Activated naive CD8-positive, alpha-beta T cell (primary cell): ENCODE measurements around the gene RET.

ENCODE experiments used
- H3K27ac Mint-ChIP-seq: one replicate; pipeline ENCODE4 v1.8.0; 2021; ENCODE audit warnings: mixed read lengths
- H3K27me3 Mint-ChIP-seq: one replicate; pipeline ENCODE4 v1.8.0; 2021; ENCODE audit warnings: mixed read lengths
- H3K36me3 Mint-ChIP-seq: one replicate; pipeline ENCODE4 v1.8.0; 2021; ENCODE audit warnings: mixed read lengths
- H3K4me1 Mint-ChIP-seq: one replicate; pipeline ENCODE4 v1.8.0; 2021; ENCODE audit warnings: low read depth, mixed read lengths
- H3K4me3 Mint-ChIP-seq: one replicate; pipeline ENCODE4 v1.8.0; 2021; ENCODE audit warnings: mild to moderate bottlenecking, mixed read lengths
- H3K9me3 Mint-ChIP-seq: one replicate; pipeline ENCODE4 v1.8.0; 2021; ENCODE audit warnings: low read depth, mixed read lengths

Gene RET

GRCh38 chr10:43128958-43129706 is 52.3 kb downstream of the RET start:
- Mint-ChIP-seq H3K27ac (no peak overlapping the region), H3K36me3 (no peaks in the 10 kb centered on the region), H3K4me3 (no peak overlapping the region), H3K4me1 (peaks cover 4% of the 10 kb centered on the region), H3K9me3 (no peaks in the 10 kb centered on the region), H3K27me3 (no peaks in the 10 kb centered on the region)

- no peak overlapping the region for H3K4me3 Mint-ChIP-seq
- H3K4me1 Mint-ChIP-seq: peaks cover 4% of the 10 kb centered on the region
- no peaks in the 10 kb centered on the region for H3K27me3 Mint-ChIP-seq
- H3K27ac Mint-ChIP-seq: no peak overlapping the region
- H3K9me3 Mint-ChIP-seq: no peaks in the 10 kb centered on the region
- no peaks in the 10 kb centered on the region for H3K36me3 Mint-ChIP-seq
These were observed 53.9 kb downstream of the RET start for GRCh38 chr10:43130770-43131171.

GRCh38 chr10:43131256-43131655 is 54.4 kb downstream of the RET start:
- no peak overlapping the region for H3K4me3 Mint-ChIP-seq
- H3K4me1 Mint-ChIP-seq: peaks cover 9% of the 10 kb centered on the region
- no peaks in the 10 kb centered on the region for H3K27me3 Mint-ChIP-seq
- no peaks in the 10 kb centered on the region for H3K9me3 Mint-ChIP-seq
- H3K27ac Mint-ChIP-seq: no peak overlapping the region
- no peaks in the 10 kb centered on the region for H3K36me3 Mint-ChIP-seq

GRCh38 chr10:43131906-43132305 is 55.0 kb downstream of the RET start:
- Mint-ChIP-seq H3K36me3 (no peaks in the 10 kb centered on the region), H3K4me1 (peaks cover 11% of the 10 kb centered on the region), H3K9me3 (no peaks in the 10 kb centered on the region), H3K27ac (no peak overlapping the region), H3K27me3 (no peaks in the 10 kb centered on the region), H3K4me3 (no peak overlapping the region)

- Mint-ChIP-seq H3K4me1 (peaks cover 15% of the 10 kb centered on the region), H3K27ac (no peak overlapping the region), H3K9me3 (no peaks in the 10 kb centered on the region)
These were observed 56.3 kb downstream of the RET start for GRCh38 chr10:43132867-43133787.

GRCh38 chr10:43134126-43134905 is 57.4 kb downstream of the RET start:
- Mint-ChIP-seq H3K4me3 (no peak overlapping the region), H3K9me3 (no peaks in the 10 kb centered on the region), H3K36me3 (no peaks in the 10 kb centered on the region), H3K4me1 (peaks cover 21% of the 10 kb centered on the region), H3K27me3 (no peaks in the 10 kb centered on the region), H3K27ac (no peak overlapping the region)

More at GRCh38 chr10:43132867-43133787, 56.3 kb downstream of the RET start:
- no peak overlapping the region for H3K4me3 Mint-ChIP-seq
- no peaks in the 10 kb centered on the region for H3K27me3 Mint-ChIP-seq
- no peaks in the 10 kb centered on the region for H3K36me3 Mint-ChIP-seq

GRCh38 chr10:43135064-43135463 is 58.2 kb downstream of the RET start:
- no peak overlapping the region for H3K27ac Mint-ChIP-seq
- H3K27me3 Mint-ChIP-seq: no peaks in the 10 kb centered on the region
- H3K9me3 Mint-ChIP-seq: no peaks in the 10 kb centered on the region
- H3K4me3 Mint-ChIP-seq: no peak overlapping the region
- peaks cover 25% of the 10 kb centered on the region for H3K4me1 Mint-ChIP-seq
- no peaks in the 10 kb centered on the region for H3K36me3 Mint-ChIP-seq

GRCh38 chr10:43135656-43136055 is 58.8 kb downstream of the RET start:
- Mint-ChIP-seq H3K9me3 (no peaks in the 10 kb centered on the region), H3K27ac (no peak overlapping the region), H3K27me3 (no peaks in the 10 kb centered on the region), H3K4me1 (peaks cover 30% of the 10 kb centered on the region), H3K4me3 (peak overlapping the region; percentile 93), H3K36me3 (no peaks in the 10 kb centered on the region)

- no peak overlapping the region for H3K27ac Mint-ChIP-seq
- no peaks in the 10 kb centered on the region for H3K27me3 Mint-ChIP-seq
- peaks cover 35% of the 10 kb centered on the region for H3K4me1 Mint-ChIP-seq
- H3K9me3 Mint-ChIP-seq: no peaks in the 10 kb centered on the region
- H3K36me3 Mint-ChIP-seq: no peaks in the 10 kb centered on the region
- H3K4me3 Mint-ChIP-seq: peak overlapping the region; percentile 93
These were observed 59.6 kb downstream of the RET start for GRCh38 chr10:43136432-43136831.

- peak overlapping the region; percentile 96 for H3K27ac Mint-ChIP-seq
- no peaks in the 10 kb centered on the region for H3K36me3 Mint-ChIP-seq
- peak overlapping the region; percentile 93 for H3K4me3 Mint-ChIP-seq
- no peaks in the 10 kb centered on the region for H3K27me3 Mint-ChIP-seq
- H3K9me3 Mint-ChIP-seq: no peaks in the 10 kb centered on the region
- H3K4me1 Mint-ChIP-seq: peaks cover 39% of the 10 kb centered on the region
These were observed 60.3 kb downstream of the RET start for GRCh38 chr10:43136995-43137716.

- Mint-ChIP-seq H3K4me3 (peak overlapping the region; percentile 93), H3K9me3 (no peaks in the 10 kb centered on the region), H3K4me1 (peaks cover 44% of the 10 kb centered on the region), H3K36me3 (no peaks in the 10 kb centered on the region), H3K27ac (peak overlapping the region; percentile 96), H3K27me3 (no peaks in the 10 kb centered on the region)
These were observed 60.8 kb downstream of the RET start for GRCh38 chr10:43137717-43138020.

- H3K36me3 Mint-ChIP-seq: no peaks in the 10 kb centered on the region
- H3K9me3 Mint-ChIP-seq: no peaks in the 10 kb centered on the region
- H3K27me3 Mint-ChIP-seq: no peaks in the 10 kb centered on the region
- H3K4me3 Mint-ChIP-seq: peak within 1 kb of the TSS; percentile 93
- H3K4me1 Mint-ChIP-seq: peaks cover 49% of the 10 kb centered on the region
- H3K27ac Mint-ChIP-seq: peak within 1 kb of the TSS; percentile 99
These were observed 61.3 kb downstream of the RET start, which contains the start of gene CSGALNACT2 for GRCh38 chr10:43138021-43138756. CSGALNACT2 (plus strand) TSS chr10:43138445; CDS start chr10:43155150, 16,705 bp downstream.

- Mint-ChIP-seq H3K4me1 (peaks cover 56% of the 10 kb centered on the region), H3K36me3 (no peaks in the 10 kb centered on the region), H3K27me3 (no peaks in the 10 kb centered on the region), H3K4me3 (peak overlapping the region; percentile 92), H3K27ac (peak overlapping the region; percentile 99), H3K9me3 (no peaks in the 10 kb centered on the region)
These were observed 61.9 kb downstream of the RET start for GRCh38 chr10:43138757-43139241.
